ENCODE measurements around the gene RBM3.

GRCh38 chrX:48604701-48605100 lies 30.4 kb downstream of the RBM3 start:
- TF ChIP-seq, protein P1, sequence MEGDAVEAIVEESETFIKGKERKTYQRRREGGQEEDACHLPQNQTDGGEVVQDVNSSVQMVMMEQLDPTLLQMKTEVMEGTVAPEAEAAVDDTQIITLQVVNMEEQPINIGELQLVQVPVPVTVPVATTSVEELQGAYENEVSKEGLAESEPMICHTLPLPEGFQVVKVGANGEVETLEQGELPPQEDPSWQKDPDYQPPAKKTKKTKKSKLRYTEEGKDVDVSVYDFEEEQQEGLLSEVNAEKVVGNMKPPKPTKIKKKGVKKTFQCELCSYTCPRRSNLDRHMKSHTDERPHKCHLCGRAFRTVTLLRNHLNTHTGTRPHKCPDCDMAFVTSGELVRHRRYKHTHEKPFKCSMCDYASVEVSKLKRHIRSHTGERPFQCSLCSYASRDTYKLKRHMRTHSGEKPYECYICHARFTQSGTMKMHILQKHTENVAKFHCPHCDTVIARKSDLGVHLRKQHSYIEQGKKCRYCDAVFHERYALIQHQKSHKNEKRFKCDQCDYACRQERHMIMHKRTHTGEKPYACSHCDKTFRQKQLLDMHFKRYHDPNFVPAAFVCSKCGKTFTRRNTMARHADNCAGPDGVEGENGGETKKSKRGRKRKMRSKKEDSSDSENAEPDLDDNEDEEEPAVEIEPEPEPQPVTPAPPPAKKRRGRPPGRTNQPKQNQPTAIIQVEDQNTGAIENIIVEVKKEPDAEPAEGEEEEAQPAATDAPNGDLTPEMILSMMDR (IDR thresholded peaks at IDR 0.05; ENCODE audit: low read depth, low read length), result no peak
- no peak for TF ChIP-seq EZH2phosphoT487 (IDR thresholded peaks at IDR 0.05; ENCODE audit: low read depth)
